GM11168 (cell line): Measurements from ENCODE around the gene P3H4.

Experiments used
- in situ Hi-C: fragments of 300-500 bp; cut with MboI; formaldehyde crosslinking; loops from one replicate; pipeline ENCODE4 v1.12.0; 2022; ENCODE audit warnings: low sequenced_read_pairs; ENCODE audit not compliant: unreplicated experiment

The P3H4 gene

GRCh38 chr17:41773731-41774193 lies 38.0 kb downstream of the P3H4 start:
- in situ Hi-C loops: no loop called here

GRCh38 chr17:41773190-41773588 lies 38.6 kb downstream of the P3H4 start:
- in situ Hi-C loops: no loop called here

- in situ Hi-C loops: no loop called here
Measured at GRCh38 chr17:41772586-41773189, 39.1 kb downstream of the P3H4 start.

GRCh38 chr17:41772218-41772585 lies 39.5 kb downstream of the P3H4 start:
- in situ Hi-C loops: no loop called here

- in situ Hi-C loops: no loop called here
Measured at GRCh38 chr17:41771389-41772206, 40.2 kb downstream of the P3H4 start.

- in situ Hi-C loops: no loop called here
Measured at GRCh38 chr17:41769985-41770384, 41.8 kb downstream of the P3H4 start.

GRCh38 chr17:41769346-41769862 lies 42.3 kb downstream of the P3H4 start:
- in situ Hi-C loops: no loop called here

GRCh38 chr17:41768682-41769288 lies 43.0 kb downstream of the P3H4 start:
- in situ Hi-C loops: no loop called here

GRCh38 chr17:41767324-41768042 lies 44.3 kb downstream of the P3H4 start:
- in situ Hi-C loops: no loop called here

- in situ Hi-C loops: no loop called here
Measured at GRCh38 chr17:41766135-41766534, 45.6 kb downstream of the P3H4 start.

- in situ Hi-C loops: no loop called here
Measured at GRCh38 chr17:41763327-41763726, 48.4 kb downstream of the P3H4 start.

GRCh38 chr17:41762841-41763240 lies 48.9 kb downstream of the P3H4 start:
- in situ Hi-C loops: no loop called here

GRCh38 chr17:41762391-41762790 lies 49.4 kb downstream of the P3H4 start:
- in situ Hi-C loops: no loop called here

- in situ Hi-C loops: no loop called here
Measured at GRCh38 chr17:41760878-41761277, 50.9 kb downstream of the P3H4 start.

- in situ Hi-C loops: no loop called here
Measured at GRCh38 chr17:41758601-41759000, 53.1 kb downstream of the P3H4 start.

GRCh38 chr17:41754066-41754465 lies 57.7 kb downstream of the P3H4 start:
- in situ Hi-C loops: no loop called here
